ENCODE results near the gene NPHS1.

Gene NPHS1

DNA sequence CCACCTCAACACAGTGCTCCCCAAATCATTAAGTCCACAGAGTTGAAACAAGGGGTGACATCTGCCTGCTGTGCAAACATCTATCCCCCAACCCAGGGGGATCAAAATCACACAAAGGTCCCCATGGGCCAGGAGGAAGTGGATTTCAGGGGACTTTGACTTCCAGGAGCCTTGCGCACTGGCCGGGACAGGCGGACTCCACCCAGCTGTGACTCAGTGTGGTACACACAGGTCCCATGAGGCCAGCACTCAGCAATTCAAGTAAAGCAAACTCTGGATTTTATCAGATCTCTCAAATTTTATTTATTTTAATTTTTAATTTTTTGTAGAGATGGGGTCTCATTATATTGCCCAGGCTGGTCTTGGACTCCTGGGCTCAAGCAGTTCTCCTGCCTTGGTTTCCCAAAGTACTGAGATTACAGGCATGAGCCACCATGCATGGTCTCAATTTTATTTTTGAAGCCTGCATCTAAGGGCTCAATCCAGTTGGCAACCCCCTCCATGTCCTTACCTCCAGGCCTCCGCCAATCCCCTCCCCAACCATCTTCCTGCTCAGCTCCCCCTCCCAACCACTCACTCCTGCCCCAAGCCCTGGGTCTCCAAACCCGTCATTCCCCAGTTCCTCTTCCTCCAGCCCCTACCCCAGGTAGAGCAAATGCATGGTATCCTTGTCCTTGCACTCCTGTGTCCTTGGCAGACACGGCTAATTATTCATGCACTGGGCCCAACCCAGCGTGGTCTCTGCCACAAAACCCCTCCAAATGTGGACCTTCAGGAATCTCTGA lies 58.7 kb downstream of the NPHS1 start:
- no peak overlapping the region for H3K27ac Mint-ChIP-seq
- H3K9me3 Mint-ChIP-seq: no peaks in the 10 kb centered on the region
- peaks cover 22% of the 10 kb centered on the region for H3K27me3 Mint-ChIP-seq
- no peaks in the 10 kb centered on the region for H3K36me3 Mint-ChIP-seq (ENCODE audit: low read depth)
- H3K4me1 Mint-ChIP-seq (ENCODE audit: low read depth): no peaks in the 10 kb centered on the region
- no peak overlapping the region for H3K4me3 Mint-ChIP-seq

DNA sequence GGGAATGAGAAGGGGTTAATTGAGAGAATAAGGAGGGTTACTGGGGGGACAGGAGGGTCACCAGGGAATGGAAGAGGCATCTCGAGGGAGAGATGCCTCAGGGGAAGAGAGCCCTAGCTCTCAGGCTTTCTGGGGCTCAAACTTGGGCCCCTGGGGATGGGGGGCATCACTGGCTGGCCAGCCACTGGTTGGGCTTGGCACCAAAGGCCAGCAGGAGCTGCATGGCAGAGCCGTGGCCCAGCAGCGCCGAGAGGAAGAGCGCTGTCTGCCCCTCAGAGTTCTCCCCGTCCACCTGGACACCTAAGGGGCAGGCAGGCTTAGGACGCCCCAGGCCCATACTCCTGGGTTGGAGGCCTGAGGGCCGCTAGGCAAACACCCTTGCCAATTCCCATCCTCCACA lies 59.4 kb downstream of the NPHS1 start:
- Mint-ChIP-seq H3K4me1 (ENCODE audit: low read depth) (no peaks in the 10 kb centered on the region), H3K27ac (no peak overlapping the region), H3K9me3 (no peaks in the 10 kb centered on the region), H3K36me3 (ENCODE audit: low read depth) (no peaks in the 10 kb centered on the region), H3K4me3 (no peak overlapping the region), H3K27me3 (peaks cover 18% of the 10 kb centered on the region)

DNA sequence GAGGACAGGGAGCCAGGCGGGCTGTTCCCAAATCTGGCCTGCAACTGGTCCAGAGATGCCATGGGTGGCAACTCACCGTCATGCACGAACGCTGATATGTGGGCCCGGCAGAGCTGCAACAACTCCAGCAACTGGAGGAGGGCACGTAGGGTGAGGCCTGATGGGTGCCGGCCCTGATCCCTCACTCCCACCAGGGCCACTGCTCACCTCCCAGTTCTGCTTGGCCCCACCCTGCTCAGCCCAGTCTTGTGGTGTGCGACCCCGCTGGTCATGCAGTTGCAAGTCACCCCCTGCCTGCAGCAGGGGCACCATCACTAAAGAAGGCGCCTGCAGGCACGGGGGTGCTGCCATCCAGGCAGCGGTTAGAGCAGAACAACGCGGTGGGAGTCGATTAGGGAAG lies 60.0 kb downstream of the NPHS1 start:
- H3K27ac Mint-ChIP-seq: no peak overlapping the region
- no peaks in the 10 kb centered on the region for H3K9me3 Mint-ChIP-seq

DNA sequence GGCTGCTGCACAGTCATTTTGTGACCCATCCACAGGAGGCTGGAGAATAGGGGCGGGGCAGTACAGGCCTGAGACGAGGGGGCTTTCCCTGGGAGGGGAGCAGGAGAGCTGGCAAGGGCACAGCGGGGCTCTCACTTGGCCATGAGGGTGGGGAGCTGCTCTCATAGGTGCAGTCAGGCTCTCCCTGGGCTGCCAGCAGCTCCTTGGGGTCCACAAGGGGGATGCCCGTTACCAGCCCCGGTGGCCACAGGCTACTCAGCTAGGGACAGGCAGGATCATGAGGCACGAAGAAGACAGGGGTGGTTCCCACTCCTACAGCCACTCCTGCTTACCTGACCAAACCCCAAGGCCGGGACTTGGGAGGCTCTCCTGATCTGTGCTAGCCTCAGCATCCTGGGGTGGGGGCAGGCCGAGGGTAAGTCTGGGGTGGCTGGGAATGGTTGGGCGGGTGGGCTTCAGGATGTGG lies 60.5 kb downstream of the NPHS1 start:
- H3K27me3 Mint-ChIP-seq: peaks cover 11% of the 10 kb centered on the region
- H3K36me3 Mint-ChIP-seq (ENCODE audit: low read depth): no peaks in the 10 kb centered on the region
- no peaks in the 10 kb centered on the region for H3K4me1 Mint-ChIP-seq (ENCODE audit: low read depth)
- H3K27ac Mint-ChIP-seq: no peak overlapping the region
- H3K9me3 Mint-ChIP-seq: no peaks in the 10 kb centered on the region
- no peak overlapping the region for H3K4me3 Mint-ChIP-seq

More for the DNA sequence above, 60.0 kb downstream of the NPHS1 start:
- Mint-ChIP-seq H3K36me3 (ENCODE audit: low read depth) (no peaks in the 10 kb centered on the region), H3K4me3 (no peak overlapping the region), H3K4me1 (ENCODE audit: low read depth) (no peaks in the 10 kb centered on the region), H3K27me3 (peaks cover 16% of the 10 kb centered on the region)

DNA sequence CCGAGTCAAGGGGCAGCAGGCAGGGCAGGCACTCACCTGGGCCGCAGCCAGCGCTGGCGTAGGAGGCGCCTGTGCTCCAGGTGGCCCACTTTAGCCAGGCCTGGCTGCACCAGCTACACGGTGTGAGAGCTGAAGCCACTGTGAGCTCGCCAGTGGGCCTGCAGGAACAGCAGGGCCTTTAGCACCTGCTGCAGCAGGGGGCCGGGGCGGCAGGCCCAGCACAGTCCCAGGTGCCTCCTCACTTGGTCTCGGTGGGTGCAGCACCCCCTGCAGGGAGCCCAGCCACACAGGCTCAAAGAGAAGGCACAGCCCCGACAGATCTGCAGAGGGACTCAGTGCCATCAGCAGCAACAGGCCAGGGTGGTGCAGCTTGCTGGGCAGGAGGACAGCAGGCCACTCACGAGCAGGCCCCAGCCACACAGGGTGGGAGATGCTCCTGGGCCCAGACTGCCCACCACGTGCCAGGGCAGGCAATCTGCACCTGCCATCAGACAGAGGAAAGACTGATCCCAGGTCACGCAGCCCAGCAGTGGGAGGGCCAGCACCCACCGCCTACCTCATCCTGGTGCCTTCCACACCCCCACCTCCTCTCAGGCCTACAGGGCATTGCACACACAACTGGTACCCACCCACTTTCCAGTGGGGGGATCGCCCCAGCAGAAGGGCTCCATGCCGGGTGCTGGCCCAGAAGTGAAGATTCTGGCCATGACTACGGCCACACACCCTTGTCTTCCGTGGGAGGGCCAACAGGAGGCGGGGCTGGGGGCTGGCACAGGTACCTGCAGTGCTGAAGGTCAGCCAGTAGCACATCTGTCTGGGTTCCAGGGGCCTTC lies 61.1 kb downstream of the NPHS1 start:
- Mint-ChIP-seq H3K4me1 (ENCODE audit: low read depth) (no peaks in the 10 kb centered on the region), H3K36me3 (ENCODE audit: low read depth) (no peaks in the 10 kb centered on the region), H3K27ac (no peak overlapping the region), H3K27me3 (peaks cover 5% of the 10 kb centered on the region), H3K4me3 (no peak overlapping the region), H3K9me3 (no peaks in the 10 kb centered on the region)

DNA sequence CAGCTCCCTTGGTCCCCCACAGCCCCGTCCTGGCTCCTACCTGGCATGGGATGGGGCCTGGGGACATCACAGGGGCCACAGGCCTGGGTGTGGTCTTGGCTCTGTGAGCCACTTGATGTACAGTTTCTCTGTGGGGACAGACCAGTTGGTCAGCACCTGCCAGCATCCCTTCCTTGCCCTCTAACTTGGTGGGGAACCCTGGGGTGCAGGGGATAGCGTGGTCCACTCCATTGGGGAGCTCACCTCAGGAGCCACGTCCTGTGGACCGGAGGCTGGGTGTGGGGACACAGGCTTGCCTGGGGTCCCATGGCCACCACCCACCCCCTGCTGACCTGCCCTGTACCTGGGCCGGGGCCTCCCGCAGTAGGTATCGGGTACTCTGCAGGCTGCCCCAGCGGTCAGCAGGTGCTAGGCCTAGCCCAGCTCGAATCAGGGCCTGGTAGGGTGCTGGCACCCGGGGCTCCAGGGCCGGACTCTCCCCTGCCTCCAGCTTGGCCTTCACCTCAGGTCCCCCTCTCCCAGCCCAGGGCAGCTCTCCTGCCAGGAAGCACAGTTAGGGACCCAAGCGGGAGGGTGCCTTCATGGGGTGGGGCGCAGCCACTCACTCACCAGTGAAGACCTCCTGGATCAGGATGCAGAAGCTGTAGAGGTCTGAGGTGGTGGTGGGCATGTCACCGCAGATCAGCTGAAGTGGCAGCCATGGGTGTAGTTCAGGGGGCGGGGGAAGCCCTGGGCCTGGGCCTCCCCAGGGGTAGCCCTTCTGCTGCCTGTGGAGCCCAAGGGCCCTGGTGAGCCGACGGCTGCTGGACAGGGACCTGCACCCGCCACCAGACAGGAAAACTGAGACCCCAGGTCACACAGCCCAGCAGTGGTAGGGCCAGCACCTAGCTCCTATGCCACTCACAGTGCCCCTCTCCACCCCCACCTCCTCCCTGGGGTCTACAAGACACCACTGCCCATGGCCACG lies 62.0 kb downstream of the NPHS1 start:
- H3K36me3 Mint-ChIP-seq (ENCODE audit: low read depth): no peaks in the 10 kb centered on the region
- H3K4me3 Mint-ChIP-seq: no peak overlapping the region
- no peak overlapping the region for H3K27ac Mint-ChIP-seq
- no peaks in the 10 kb centered on the region for H3K9me3 Mint-ChIP-seq
- no peaks in the 10 kb centered on the region for H3K4me1 Mint-ChIP-seq (ENCODE audit: low read depth)
- H3K27me3 Mint-ChIP-seq: no peaks in the 10 kb centered on the region

DNA sequence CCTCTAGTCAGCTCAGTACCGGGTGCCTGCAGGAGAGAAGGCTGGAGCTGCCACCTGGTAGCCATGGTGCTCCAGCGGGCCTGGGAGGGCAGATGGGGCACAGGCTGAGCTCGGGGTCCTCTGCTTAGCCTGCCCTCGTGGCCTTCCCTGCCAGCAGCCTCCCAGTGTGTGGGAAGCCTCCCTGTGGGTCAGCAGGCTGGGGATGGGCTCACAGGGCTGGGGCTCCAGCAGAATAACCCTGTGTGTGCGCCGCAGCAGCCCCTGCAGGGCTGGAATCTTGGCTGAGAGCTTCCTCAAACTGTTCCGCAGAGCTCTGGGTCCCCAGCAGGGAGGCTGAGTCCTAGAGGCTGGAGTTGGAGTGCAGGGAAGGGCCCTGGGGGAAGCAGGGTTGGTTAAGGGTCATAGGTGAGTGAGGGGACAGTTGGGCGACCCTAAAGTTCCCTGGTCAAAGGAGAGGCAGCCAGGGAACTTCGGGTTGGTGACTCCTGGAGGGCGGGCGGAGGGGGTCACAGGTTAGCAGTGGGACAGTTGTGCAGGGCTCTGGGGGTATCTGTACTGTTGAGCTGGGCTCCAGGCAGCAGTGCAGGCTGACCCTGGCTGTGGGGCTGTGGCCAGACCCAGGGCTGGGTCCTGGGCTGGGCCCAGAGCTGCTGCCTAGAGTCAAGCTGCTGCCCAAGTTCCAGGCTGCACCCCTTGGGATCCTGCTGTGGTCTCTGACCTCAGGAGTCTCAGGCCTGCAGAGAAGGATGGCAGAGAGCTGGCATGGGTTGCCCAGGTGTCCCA lies 62.9 kb downstream of the NPHS1 start:
- Mint-ChIP-seq H3K27ac (no peak overlapping the region), H3K36me3 (ENCODE audit: low read depth) (no peaks in the 10 kb centered on the region), H3K27me3 (no peaks in the 10 kb centered on the region), H3K4me3 (no peak overlapping the region), H3K4me1 (ENCODE audit: low read depth) (no peaks in the 10 kb centered on the region), H3K9me3 (no peaks in the 10 kb centered on the region)

DNA sequence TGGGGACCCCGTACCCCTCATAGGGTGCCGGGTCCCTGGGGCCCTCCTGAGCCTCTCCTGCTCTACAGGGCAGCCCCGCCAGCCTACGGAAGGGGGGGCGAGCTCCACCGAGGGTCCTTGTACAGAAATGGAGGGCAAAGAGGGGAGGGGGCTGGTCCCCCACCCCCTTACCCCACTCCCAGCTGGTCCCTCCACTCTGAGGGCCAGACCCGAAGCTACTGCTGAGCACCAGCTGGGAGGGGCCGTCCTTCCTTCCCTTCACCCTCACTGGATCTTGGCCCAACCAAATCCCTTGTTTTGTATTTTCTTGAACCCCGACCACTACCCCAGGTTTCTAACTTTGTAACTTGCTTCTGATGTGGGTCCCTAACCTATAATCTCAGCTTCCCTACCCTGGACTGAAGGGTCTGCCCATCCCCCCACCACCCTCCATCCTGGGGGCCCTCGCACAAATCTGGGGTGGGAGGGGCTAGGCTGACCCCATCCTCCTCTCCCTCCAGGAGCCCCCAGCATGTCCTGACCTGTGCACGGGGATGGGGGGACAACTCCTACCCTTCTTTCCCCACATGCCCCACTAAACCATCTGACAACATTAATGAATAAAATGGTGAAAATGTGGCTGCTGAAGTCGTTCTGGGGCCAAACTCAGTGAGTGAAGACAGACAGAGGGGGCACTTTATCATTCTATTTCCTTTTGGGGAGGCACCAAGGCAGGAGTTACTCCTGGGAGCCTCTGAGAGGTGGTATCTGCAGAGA lies 63.9 kb downstream of the NPHS1 start:
- Mint-ChIP-seq H3K27me3 (no peaks in the 10 kb centered on the region), H3K4me1 (ENCODE audit: low read depth) (no peaks in the 10 kb centered on the region), H3K9me3 (no peaks in the 10 kb centered on the region), H3K27ac (no peak overlapping the region), H3K4me3 (no peak overlapping the region), H3K36me3 (ENCODE audit: low read depth) (no peaks in the 10 kb centered on the region)

DNA sequence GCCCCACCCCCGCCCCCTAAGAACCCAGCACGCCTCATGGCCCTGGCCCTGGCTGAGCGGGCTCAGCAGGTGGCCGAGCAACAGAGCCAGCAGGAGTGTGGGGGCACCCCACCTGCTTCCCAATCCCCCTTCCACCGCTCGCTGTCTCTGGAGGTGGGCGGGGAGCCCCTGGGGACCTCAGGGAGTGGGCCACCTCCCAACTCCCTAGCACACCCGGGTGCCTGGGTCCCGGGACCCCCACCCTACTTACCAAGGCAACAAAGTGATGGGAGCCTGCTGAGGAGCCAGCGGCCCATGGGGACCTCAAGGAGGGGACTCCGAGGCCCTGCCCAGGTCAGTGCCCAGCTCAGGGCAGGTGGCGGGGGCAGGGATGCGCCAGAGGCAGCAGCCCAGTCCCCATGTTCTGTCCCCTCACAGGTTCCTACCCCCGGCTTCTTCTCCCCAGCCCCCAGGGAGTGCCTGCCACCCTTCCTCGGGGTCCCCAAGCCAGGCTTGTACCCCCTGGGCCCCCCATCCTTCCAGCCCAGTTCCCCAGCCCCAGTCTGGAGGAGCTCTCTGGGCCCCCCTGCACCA lies 65.0 kb downstream of the NPHS1 start:
- Mint-ChIP-seq H3K36me3 (ENCODE audit: low read depth) (no peaks in the 10 kb centered on the region), H3K27me3 (no peaks in the 10 kb centered on the region), H3K4me1 (ENCODE audit: low read depth) (no peaks in the 10 kb centered on the region), H3K27ac (no peak overlapping the region), H3K4me3 (no peak overlapping the region), H3K9me3 (no peaks in the 10 kb centered on the region)

DNA sequence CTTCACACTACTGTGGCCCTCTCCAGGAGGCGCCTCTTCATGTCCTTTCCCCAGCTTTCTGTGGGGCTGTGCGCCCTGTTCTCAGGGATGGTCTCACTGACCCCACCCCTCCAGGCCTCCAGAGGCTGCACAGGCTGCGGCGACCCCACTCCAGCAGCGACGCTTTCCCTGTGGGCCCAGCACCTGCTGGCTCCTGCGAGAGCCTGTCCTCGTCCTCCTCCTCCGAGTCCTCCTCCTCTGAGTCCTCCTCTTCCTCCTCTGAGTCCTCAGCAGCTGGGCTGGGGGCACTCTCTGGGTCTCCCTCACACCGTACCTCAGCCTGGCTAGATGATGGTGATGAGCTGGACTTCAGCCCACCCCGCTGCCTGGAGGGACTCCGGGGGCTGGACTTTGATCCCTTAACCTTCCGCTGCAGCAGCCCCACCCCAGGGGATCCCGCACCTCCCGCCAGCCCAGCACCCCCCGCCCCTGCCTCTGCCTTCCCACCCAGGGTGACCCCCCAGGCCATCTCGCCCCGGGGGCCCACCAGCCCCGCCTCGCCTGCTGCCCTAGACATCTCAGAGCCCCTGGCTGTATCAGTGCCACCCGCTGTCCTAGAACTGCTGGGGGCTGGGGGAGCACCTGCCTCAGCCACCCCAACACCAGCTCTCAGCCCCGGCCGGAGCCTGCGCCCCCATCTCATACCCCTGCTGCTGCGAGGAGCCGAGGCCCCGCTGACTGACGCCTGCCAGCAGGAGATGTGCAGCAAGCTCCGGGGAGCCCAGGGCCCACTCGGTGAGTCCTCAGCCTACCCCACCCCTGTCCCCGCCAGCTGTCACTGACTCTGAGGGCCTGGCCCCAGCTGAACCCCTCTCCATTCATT lies 65.8 kb downstream of the NPHS1 start:
- no peaks in the 10 kb centered on the region for H3K4me1 Mint-ChIP-seq (ENCODE audit: low read depth)
- peak overlapping the region; percentile 21 for H3K27ac Mint-ChIP-seq
- H3K4me3 Mint-ChIP-seq: no peak overlapping the region
- H3K36me3 Mint-ChIP-seq (ENCODE audit: low read depth): no peaks in the 10 kb centered on the region
- H3K27me3 Mint-ChIP-seq: no peaks in the 10 kb centered on the region
- H3K9me3 Mint-ChIP-seq: no peaks in the 10 kb centered on the region

DNA sequence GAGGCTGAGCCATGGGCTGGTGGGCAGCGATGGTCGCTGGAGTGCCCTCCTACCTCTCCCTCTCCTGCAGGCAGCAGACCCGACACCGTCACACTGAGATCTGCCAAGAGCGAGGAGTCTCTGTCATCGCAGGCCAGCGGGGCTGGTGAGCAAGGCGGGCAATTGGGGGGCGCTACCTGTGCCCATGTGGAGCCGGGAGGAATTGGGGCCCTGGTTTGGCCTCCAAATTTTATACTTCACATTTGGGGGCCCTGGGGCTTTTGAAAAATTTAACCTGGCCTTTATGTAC lies 67.0 kb downstream of the NPHS1 start:
- Mint-ChIP-seq H3K36me3 (ENCODE audit: low read depth) (no peaks in the 10 kb centered on the region), H3K4me3 (no peak overlapping the region), H3K27ac (no peak overlapping the region), H3K4me1 (ENCODE audit: low read depth) (no peaks in the 10 kb centered on the region), H3K9me3 (no peaks in the 10 kb centered on the region), H3K27me3 (no peaks in the 10 kb centered on the region)

DNA sequence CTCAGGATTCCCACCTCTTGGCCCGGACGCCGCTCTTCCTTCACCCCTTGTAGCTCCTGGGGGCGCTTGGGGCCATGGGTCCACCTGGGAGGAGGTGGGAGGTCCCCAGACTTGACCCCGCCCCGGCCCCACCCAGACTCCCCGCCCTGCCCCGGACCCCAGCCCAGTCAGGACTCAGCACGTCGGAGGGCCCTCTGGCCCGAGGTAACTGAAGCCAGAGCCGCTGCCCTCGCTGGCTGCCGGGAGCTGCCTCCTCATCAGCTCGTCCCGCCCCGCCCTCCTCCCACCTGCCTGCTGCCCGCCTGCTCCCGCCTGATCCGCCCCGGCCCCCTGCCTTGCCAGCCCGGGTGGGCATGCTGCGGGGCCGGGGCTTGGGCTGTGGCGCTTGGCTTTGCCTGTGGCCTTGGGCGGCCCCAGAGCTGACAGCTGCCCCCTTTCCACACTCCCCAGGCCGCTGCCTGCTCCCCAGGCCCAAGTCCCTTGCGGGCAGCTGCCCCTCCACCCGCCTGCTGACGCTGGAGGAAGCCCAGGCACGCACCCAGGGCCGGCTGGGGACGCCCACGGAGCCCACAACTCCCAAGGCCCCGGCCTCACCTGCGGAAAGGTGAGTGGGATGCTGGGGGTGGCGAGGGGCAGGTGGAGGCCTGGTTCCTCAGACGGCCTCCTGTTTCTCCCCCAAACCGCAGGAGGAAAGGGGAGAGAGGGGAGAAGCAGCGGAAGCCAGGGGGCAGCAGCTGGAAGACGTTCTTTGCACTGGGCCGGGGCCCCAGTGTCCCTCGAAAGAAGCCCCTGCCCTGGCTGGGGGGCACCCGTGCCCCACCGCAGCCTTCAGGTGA lies 67.6 kb downstream of the NPHS1 start:
- Mint-ChIP-seq H3K27me3 (no peaks in the 10 kb centered on the region), H3K27ac (no peak overlapping the region), H3K4me3 (no peak overlapping the region), H3K9me3 (no peaks in the 10 kb centered on the region), H3K4me1 (ENCODE audit: low read depth) (no peaks in the 10 kb centered on the region), H3K36me3 (ENCODE audit: low read depth) (no peaks in the 10 kb centered on the region)
